Hepatocyte (in vitro differentiated cells): ENCODE measurements around the gene SLC17A7. TPM values are rescaled to one million over a fixed set of nuclear protein-coding genes. Genes with fewer than 3 reads are reported as not detected.

Experiments used
- DNase-seq: peaks from one replicate; pipeline ENCODE4 v3.0.0-alpha.2; 2016; ENCODE audit warnings: low spot score
- H2AFZ ChIP-seq: fragments of 200-600 bp; sonication (generic); 2 replicates; pipeline ENCODE4 v1.6.0; 2016; ENCODE audit warnings: antibody characterized with exemption, mild to moderate bottlenecking
- H3K27ac ChIP-seq: fragments of 200-600 bp; sonication (generic); 2 replicates; pipeline ENCODE4 v1.5.1; 2016; ENCODE audit warnings: mild to moderate bottlenecking
- H3K27me3 ChIP-seq: fragments of 200-600 bp; sonication (generic); 2 replicates; pipeline ENCODE4 v1.6.1; 2016
- H3K36me3 ChIP-seq: fragments of 200-600 bp; sonication (generic); replicated peaks from 2 replicates; pipeline ENCODE4 v1.5.1; 2016; ENCODE audit warnings: low read depth; ENCODE audit not compliant: insufficient read depth
- H3K4me1 ChIP-seq: fragments of 200-600 bp; sonication (generic); 2 replicates; pipeline ENCODE4 v1.5.1; 2016; ENCODE audit warnings: mild to moderate bottlenecking, moderate library complexity; ENCODE audit not compliant: insufficient read depth
- H3K4me2 ChIP-seq: fragments of 200-600 bp; sonication (generic); 2 replicates; pipeline ENCODE4 v1.6.0; 2016
- H3K4me3 ChIP-seq: fragments of 200-600 bp; sonication (generic); 2 replicates; pipeline ENCODE4 v1.5.1; 2016; ENCODE audit warnings: mild to moderate bottlenecking
- H3K79me2 ChIP-seq: fragments of 200-600 bp; sonication (generic); 2 replicates; pipeline ENCODE4 v1.6.0; 2017; ENCODE audit warnings: mild to moderate bottlenecking
- H3K9me2 ChIP-seq: fragments of 200-600 bp; sonication (generic); replicated peaks from 2 replicates; pipeline ENCODE4 v1.6.0; 2017; ENCODE audit warnings: mild to moderate bottlenecking; ENCODE audit not compliant: insufficient read depth
- H3K9me3 ChIP-seq: fragments of 200-600 bp; sonication (generic); 2 replicates; pipeline ENCODE4 v1.5.1; 2016; ENCODE audit warnings: low read depth, mild to moderate bottlenecking
- H4K20me1 ChIP-seq: fragments of 200-600 bp; sonication (generic); 2 replicates; pipeline ENCODE4 v1.6.0; 2016; ENCODE audit warnings: mild to moderate bottlenecking; ENCODE audit not compliant: insufficient read depth, poor library complexity, severe bottlenecking
- CTCF ChIP-seq: fragments of 200-600 bp; sonication (generic); IDR thresholded peaks from 2 replicates; pipeline ENCODE4 v1.5.1; 2016; ENCODE audit warnings: antibody characterized with exemption, mild to moderate bottlenecking; ENCODE audit not compliant: poor library complexity
- EZH2 ChIP-seq: fragments of 200-600 bp; sonication (generic); IDR thresholded peaks from 2 replicates; pipeline ENCODE4 v1.6.1; 2016; ENCODE audit warnings: antibody characterized with exemption, mild to moderate bottlenecking, borderline replicate concordance
- EZH2phosphoT487 ChIP-seq: fragments of 200-600 bp; sonication (generic); IDR thresholded peaks from one replicate; pipeline ENCODE4 v1.6.1; 2018; ENCODE audit warnings: antibody characterized with exemption, mild to moderate bottlenecking, low read depth, moderate library complexity; ENCODE audit not compliant: unreplicated experiment, severe bottlenecking
- WGBS: methylation state at CpG from one replicate; pipeline ENCODE4 v1.1.6; 2016; ENCODE audit warnings: low lambda C conversion rate; ENCODE audit errors: missing lambda C conversion rate; 5-methylcytosine and 5-hydroxymethylcytosine counted together
- polyA plus RNA-seq: library from polyadenylated mRNA; unstranded; fragments of >200 nt; fragmentation: Nextera tagmentation; extraction: Ambion mirVana; gene quantifications from 2 replicates; pipeline ENCODE4 v1.2.1, GENCODE V29; 2016
- total RNA-seq: library from RNA; depleted of rRNA; stranded (reverse); fragments of >200 nt; gene quantifications from 2 replicates; pipeline ENCODE4 v1.2.3, GENCODE V29; 2014

Gene SLC17A7
- total and polyA plus RNA-seq, 2 experiments from 2014 or later = 0.13 to 0.51 TPM

GRCh38 chr19:49423071-49423984 lies 18.0 kb downstream of the SLC17A7 start, which contains the start of gene PTH2:
Gene PTH2 (minus strand): TSS chr19:49423441. CDS start chr19:49423339, 102 bp downstream.
- DNase-seq = no peak
- WGBS = 35% methylated on average over 27 of the region's 42 CpGs
- no peaks in the 10 kb centered on the region for H3K9me3 ChIP-seq
- peaks cover 10% of the 10 kb centered on the region for H3K4me1 ChIP-seq
- no peaks in the 10 kb centered on the region for H4K20me1 ChIP-seq
- H3K36me3 ChIP-seq = no peaks in the 10 kb centered on the region
- TF ChIP-seq CTCF (no peak), EZH2 (no peak), EZH2phosphoT487 (no peak)
- peak within 1 kb of the TSS; percentile 65 for H3K4me2 ChIP-seq
- peaks cover 99% of the 10 kb centered on the region for H3K27me3 ChIP-seq
- H2AFZ ChIP-seq = no peak within 1 kb of the TSS
- no peaks in the 10 kb centered on the region for H3K79me2 ChIP-seq
- H3K4me3 ChIP-seq = no peak within 1 kb of the TSS
- H3K27ac ChIP-seq = no peak within 1 kb of the TSS
- H3K9me2 ChIP-seq = no peaks in the 10 kb centered on the region

GRCh38 chr19:49422407-49423070 lies 18.8 kb downstream of the SLC17A7 start:
- no peak overlapping the region for H2AFZ ChIP-seq
- WGBS = 12% methylated on average over 37 of the region's 58 CpGs

GRCh38 chr19:49421878-49422202 lies 19.5 kb downstream of the SLC17A7 start:
- peaks cover 3% of the 10 kb centered on the region for H3K4me1 ChIP-seq
- H4K20me1 ChIP-seq = no peaks in the 10 kb centered on the region
- H3K9me3 ChIP-seq = no peaks in the 10 kb centered on the region
- peaks cover 97% of the 10 kb centered on the region for H3K27me3 ChIP-seq
- H3K4me2 ChIP-seq = no peak overlapping the region
- no peak overlapping the region for H3K27ac ChIP-seq
- no peaks in the 10 kb centered on the region for H3K9me2 ChIP-seq
- no peaks in the 10 kb centered on the region for H3K36me3 ChIP-seq
- TF ChIP-seq EZH2phosphoT487 (no peak), CTCF (no peak), EZH2 (no peak)
- no peak overlapping the region for H2AFZ ChIP-seq
- H3K79me2 ChIP-seq = no peaks in the 10 kb centered on the region
- 75% methylated on average over 1 of the region's 3 CpGs for WGBS
- no peak overlapping the region for H3K4me3 ChIP-seq
- no peak for DNase-seq

More at GRCh38 chr19:49422407-49423070, 18.8 kb downstream of the SLC17A7 start:
- Histone ChIP-seq H3K4me1 (peaks cover 3% of the 10 kb centered on the region), H3K79me2 (no peaks in the 10 kb centered on the region), H3K4me2 (peak overlapping the region; percentile 65), H3K27me3 (peaks cover 99% of the 10 kb centered on the region), H3K4me3 (no peak overlapping the region), H4K20me1 (no peaks in the 10 kb centered on the region), H3K27ac (no peak overlapping the region), H3K36me3 (no peaks in the 10 kb centered on the region), H3K9me2 (no peaks in the 10 kb centered on the region), H3K9me3 (no peaks in the 10 kb centered on the region)
- peak; percentile 41 for DNase-seq
- TF ChIP-seq CTCF (peak; percentile 33), EZH2phosphoT487 (no peak), EZH2 (peak; percentile 89)
